Neural crest cell (in vitro differentiated cells): ENCODE measurements around the gene CSNK1G3. TPM values are rescaled to one million over a fixed set of nuclear protein-coding genes. Genes with fewer than 3 reads are reported as not detected.

Source experiments
- DNase-seq: peaks from one replicate; pipeline ENCODE4 v3.0.0; 2021; ENCODE audit warnings: low read depth, mixed read lengths, low spot score
- H3K27ac Mint-ChIP-seq: one replicate; pipeline ENCODE4 v1.8.0; 2021; ENCODE audit warnings: mild to moderate bottlenecking, mixed read lengths; ENCODE audit not compliant: unreplicated experiment
- H3K27me3 Mint-ChIP-seq: 2 replicates; pipeline ENCODE4 v1.8.0; 2021; ENCODE audit warnings: low read depth, mild to moderate bottlenecking, mixed read lengths
- H3K36me3 Mint-ChIP-seq: 2 replicates; pipeline ENCODE4 v1.8.0; 2021; ENCODE audit warnings: low read depth, mild to moderate bottlenecking, mixed read lengths
- H3K4me1 Mint-ChIP-seq: 2 replicates; pipeline ENCODE4 v1.8.0; 2021; ENCODE audit warnings: mixed read lengths
- H3K4me3 Mint-ChIP-seq: one replicate; pipeline ENCODE4 v1.8.0; 2021; ENCODE audit warnings: mild to moderate bottlenecking, mixed read lengths
- H3K9me3 Mint-ChIP-seq: 2 replicates; pipeline ENCODE4 v1.8.0; 2021; ENCODE audit warnings: mixed read lengths
- total RNA-seq: library from RNA; stranded (reverse); gene quantifications from 2 replicates; pipeline ENCODE4 v1.2.1, GENCODE V29; 2021
- TF ChIP-seq, protein P1 (sequence below): fragments of 200-600 bp; sonication (generic); conservative IDR thresholded peaks from 2 replicates; pipeline ENCODE4 v1.5.0; 2021; ENCODE audit warnings: antibody characterized with exemption, mild to moderate bottlenecking

The CSNK1G3 gene
- total RNA-seq, 1 donor from 2014 or later: 43.2 TPM

DNA sequence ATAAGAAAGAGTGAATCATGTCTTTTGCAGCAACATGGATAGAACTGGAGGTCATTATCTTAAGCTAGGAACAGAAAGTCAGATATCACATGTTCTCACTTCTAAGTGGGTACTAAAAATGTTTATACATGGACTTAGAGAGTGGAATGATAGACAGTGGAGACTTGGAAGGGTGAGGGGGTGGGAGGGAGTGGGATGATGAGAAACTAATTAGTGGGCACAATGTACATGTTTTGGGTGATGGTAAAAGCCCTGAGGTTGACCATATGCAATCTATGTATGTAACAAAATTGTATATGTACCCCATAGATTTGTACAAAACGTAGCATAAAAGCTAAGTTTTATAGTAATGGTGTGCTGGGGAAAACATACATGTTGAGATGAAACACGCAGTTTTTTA is 25.3 kb downstream of the CSNK1G3 start:
- peaks cover 29% of the 10 kb centered on the region for H3K4me1 Mint-ChIP-seq
- TF ChIP-seq, protein P1, sequence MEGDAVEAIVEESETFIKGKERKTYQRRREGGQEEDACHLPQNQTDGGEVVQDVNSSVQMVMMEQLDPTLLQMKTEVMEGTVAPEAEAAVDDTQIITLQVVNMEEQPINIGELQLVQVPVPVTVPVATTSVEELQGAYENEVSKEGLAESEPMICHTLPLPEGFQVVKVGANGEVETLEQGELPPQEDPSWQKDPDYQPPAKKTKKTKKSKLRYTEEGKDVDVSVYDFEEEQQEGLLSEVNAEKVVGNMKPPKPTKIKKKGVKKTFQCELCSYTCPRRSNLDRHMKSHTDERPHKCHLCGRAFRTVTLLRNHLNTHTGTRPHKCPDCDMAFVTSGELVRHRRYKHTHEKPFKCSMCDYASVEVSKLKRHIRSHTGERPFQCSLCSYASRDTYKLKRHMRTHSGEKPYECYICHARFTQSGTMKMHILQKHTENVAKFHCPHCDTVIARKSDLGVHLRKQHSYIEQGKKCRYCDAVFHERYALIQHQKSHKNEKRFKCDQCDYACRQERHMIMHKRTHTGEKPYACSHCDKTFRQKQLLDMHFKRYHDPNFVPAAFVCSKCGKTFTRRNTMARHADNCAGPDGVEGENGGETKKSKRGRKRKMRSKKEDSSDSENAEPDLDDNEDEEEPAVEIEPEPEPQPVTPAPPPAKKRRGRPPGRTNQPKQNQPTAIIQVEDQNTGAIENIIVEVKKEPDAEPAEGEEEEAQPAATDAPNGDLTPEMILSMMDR: no peak
- no peaks in the 10 kb centered on the region for H3K36me3 Mint-ChIP-seq
- no peak overlapping the region for H3K4me3 Mint-ChIP-seq
- H3K27me3 Mint-ChIP-seq: no peaks in the 10 kb centered on the region
- no peak overlapping the region for H3K27ac Mint-ChIP-seq
- no peaks in the 10 kb centered on the region for H3K9me3 Mint-ChIP-seq
- no peak for DNase-seq

DNA sequence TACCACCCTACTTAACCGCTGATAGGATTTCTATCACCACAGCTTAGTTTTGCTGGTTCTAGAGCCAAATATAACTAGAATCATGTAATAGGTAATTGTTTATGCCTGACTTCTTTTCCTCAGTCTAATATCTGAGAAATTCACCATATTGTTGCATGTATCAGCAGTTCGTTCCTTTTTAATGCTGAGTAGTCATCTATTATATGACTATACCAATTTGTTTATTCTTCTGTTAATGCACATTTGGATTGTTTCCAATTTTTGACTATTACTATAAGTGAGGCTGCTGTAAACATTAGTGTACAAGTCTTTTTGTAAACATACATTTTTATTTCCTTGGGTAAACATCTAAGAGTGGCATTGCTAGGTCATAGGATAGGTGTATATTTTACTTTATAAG is 25.9 kb downstream of the CSNK1G3 start:
- peaks cover 34% of the 10 kb centered on the region for H3K4me1 Mint-ChIP-seq
- TF ChIP-seq, protein P1: no peak

DNA sequence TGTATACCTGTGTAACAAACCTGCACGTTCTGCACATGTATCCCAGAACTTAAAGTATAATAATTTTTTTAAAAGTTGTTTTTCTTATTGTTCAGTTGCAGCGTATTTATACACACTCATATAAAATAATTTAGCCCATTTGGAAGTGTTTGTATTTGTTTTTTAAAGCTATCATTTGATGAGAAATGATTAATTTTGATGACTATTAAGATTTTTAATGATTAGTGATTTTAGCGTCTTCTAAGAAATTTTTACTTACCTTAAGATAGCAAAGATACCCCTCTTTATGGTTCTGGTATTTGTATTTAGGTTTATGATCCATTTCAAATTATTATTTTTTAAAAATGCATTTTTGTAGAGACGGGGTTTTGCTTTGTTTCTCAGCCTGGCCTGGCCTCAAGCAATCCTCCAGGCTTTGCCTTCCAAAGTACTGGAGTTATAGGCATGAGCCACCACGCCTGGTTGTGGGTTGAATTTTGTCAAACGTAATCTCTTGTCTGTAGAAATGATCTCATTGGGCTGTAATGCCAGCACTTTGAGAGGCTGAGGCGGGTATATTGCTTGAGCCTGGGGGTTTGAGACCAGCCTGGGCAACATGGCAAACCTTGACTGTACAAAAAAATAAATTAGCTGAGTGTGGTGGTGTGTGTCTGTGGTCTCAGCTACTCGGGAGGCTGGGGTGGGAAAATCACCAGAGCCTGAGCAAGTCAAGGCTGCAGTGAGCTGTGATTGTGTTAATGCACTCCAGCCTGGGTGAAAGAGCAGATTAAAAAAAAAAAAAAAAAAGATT is 26.9 kb downstream of the CSNK1G3 start:
- Mint-ChIP-seq H3K36me3 (no peaks in the 10 kb centered on the region), H3K9me3 (no peaks in the 10 kb centered on the region), H3K27ac (no peak overlapping the region), H3K4me1 (peaks cover 35% of the 10 kb centered on the region), H3K4me3 (no peak overlapping the region), H3K27me3 (no peaks in the 10 kb centered on the region)
- DNase-seq: no peak
- TF ChIP-seq, protein P1: no peak

More for the DNA sequence above, 25.9 kb downstream of the CSNK1G3 start:
- no peak overlapping the region for H3K4me3 Mint-ChIP-seq
- H3K27ac Mint-ChIP-seq: no peak overlapping the region
- no peaks in the 10 kb centered on the region for H3K9me3 Mint-ChIP-seq
- no peaks in the 10 kb centered on the region for H3K36me3 Mint-ChIP-seq
- H3K27me3 Mint-ChIP-seq: no peaks in the 10 kb centered on the region
- DNase-seq: no peak

DNA sequence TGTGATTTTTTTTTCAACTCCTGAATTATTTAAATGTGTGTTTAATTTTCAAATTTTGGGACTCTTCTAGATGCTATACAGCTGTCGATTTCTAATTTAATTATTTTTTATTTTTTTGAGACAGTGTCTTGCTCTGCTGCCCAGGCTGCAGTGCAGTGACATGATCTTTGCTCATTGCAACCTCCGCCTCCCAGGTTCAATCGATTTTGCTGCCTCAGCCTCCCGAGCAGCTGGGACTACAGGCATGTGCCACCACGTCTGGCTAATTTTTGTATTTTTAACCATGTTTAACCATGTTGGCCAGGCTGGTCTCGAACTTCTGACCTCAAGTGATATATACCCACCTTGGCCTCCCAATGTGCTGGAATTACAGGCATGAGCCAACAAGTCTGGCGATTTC is 28.6 kb downstream of the CSNK1G3 start:
- no peaks in the 10 kb centered on the region for H3K27me3 Mint-ChIP-seq
- H3K9me3 Mint-ChIP-seq: no peaks in the 10 kb centered on the region
- no peak overlapping the region for H3K27ac Mint-ChIP-seq
- H3K4me3 Mint-ChIP-seq: no peak overlapping the region
- DNase-seq: no peak
- peaks cover 2% of the 10 kb centered on the region for H3K36me3 Mint-ChIP-seq
- TF ChIP-seq, protein P1: no peak
- H3K4me1 Mint-ChIP-seq: peaks cover 26% of the 10 kb centered on the region

DNA sequence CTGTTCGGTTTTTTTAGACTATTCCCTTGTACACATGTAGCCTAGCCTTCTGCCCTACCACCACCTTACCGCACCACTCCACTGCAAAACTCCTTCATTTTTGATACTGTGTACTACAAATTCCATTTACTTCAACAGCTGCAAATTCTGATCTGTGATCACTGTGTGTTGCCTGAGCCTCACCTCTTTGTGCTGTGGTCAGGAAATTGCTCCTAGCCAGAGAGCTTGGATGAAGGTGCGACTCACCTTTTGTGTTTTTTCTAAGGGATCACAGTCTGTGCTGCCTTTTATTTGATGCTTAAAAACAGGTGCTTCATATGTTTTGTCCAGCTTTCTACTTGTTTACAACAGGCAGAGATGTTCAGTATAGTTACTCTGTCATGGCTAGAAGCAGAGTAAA is 31.5 kb downstream of the CSNK1G3 start:
- no peak for DNase-seq
- Mint-ChIP-seq H3K4me1 (peaks cover 17% of the 10 kb centered on the region), H3K27ac (no peak overlapping the region), H3K27me3 (no peaks in the 10 kb centered on the region), H3K4me3 (no peak overlapping the region), H3K36me3 (peaks cover 3% of the 10 kb centered on the region), H3K9me3 (no peaks in the 10 kb centered on the region)
- TF ChIP-seq, protein P1: no peak
